ENCODE measurements around the gene NFE2L3.
"Not testable (repeated sequence)": the region's sequence is repeated elsewhere in the genome, so short reads cannot be mapped to it uniquely, and the experiment has no call there.

Gene NFE2L3

GRCh38 chr7:26151953-26152781 lies at the start of gene NFE2L3:
TSS of gene NFE2L3 (plus strand) at chr7:26152198. CDS start at chr7:26152499, 301 bp downstream.
- peak; percentile 50 to 68 for DNase-seq (ENCODE audit: low read depth in 2 of 2)

GRCh38 chr7:26103596-26103995 lies 48.4 kb upstream of the NFE2L3 start:
- DNase-seq (ENCODE audit: low read depth in 2 of 2), result no peak

- no peak for DNase-seq (ENCODE audit: low read depth in 2 of 2)
These were observed 46.8 kb upstream of the NFE2L3 start for GRCh38 chr7:26105236-26105635.

- no peak for DNase-seq (ENCODE audit: low read depth in 2 of 2)
These were observed 46.1 kb upstream of the NFE2L3 start for GRCh38 chr7:26105931-26106330.

GRCh38 chr7:26112203-26112740 lies 39.7 kb upstream of the NFE2L3 start:
- no peak for DNase-seq (ENCODE audit: low read depth in 2 of 2)

- DNase-seq (ENCODE audit: low read depth in 2 of 2), result no peak
These were observed 36.3 kb upstream of the NFE2L3 start for GRCh38 chr7:26115650-26116049.

- DNase-seq (ENCODE audit: low read depth in 2 of 2), result no peak
These were observed 34.7 kb upstream of the NFE2L3 start for GRCh38 chr7:26117142-26117807.

- DNase-seq (ENCODE audit: low read depth in 2 of 2), result no peak
These were observed 34.0 kb upstream of the NFE2L3 start for GRCh38 chr7:26117970-26118369.

GRCh38 chr7:26122745-26123144 lies 29.3 kb upstream of the NFE2L3 start:
- DNase-seq (ENCODE audit: low read depth in 2 of 2), result no peak

- not testable (repeated sequence) for DNase-seq (ENCODE audit: low read depth in 2 of 2)
These were observed 27.2 kb upstream of the NFE2L3 start for GRCh38 chr7:26124775-26125174.

- no peak for DNase-seq (ENCODE audit: low read depth in 2 of 2)
These were observed 24.6 kb upstream of the NFE2L3 start for GRCh38 chr7:26127411-26127810.

GRCh38 chr7:26131056-26131589 lies 20.9 kb upstream of the NFE2L3 start:
- no peak for DNase-seq (ENCODE audit: low read depth in 2 of 2)

- no peak for DNase-seq (ENCODE audit: low read depth in 2 of 2)
These were observed 16.9 kb upstream of the NFE2L3 start for GRCh38 chr7:26135076-26135475.

GRCh38 chr7:26135551-26135950 lies 16.4 kb upstream of the NFE2L3 start:
- no peak for DNase-seq (ENCODE audit: low read depth in 2 of 2)

- DNase-seq (ENCODE audit: low read depth in 2 of 2), result no peak
These were observed 15.2 kb upstream of the NFE2L3 start for GRCh38 chr7:26136831-26137230.

GRCh38 chr7:26140380-26140779 lies 11.6 kb upstream of the NFE2L3 start:
- no peak for DNase-seq (ENCODE audit: low read depth in 2 of 2)

- DNase-seq (ENCODE audit: low read depth in 2 of 2), result no peak
These were observed 10.9 kb upstream of the NFE2L3 start for GRCh38 chr7:26141077-26141476.

- DNase-seq (ENCODE audit: low read depth in 2 of 2), result no peak
These were observed 8.5 kb upstream of the NFE2L3 start for GRCh38 chr7:26143298-26144048.

GRCh38 chr7:26144184-26145080 lies 7.6 kb upstream of the NFE2L3 start:
- DNase-seq (ENCODE audit: low read depth in 2 of 2), result no peak

- no peak for DNase-seq (ENCODE audit: low read depth in 2 of 2)
These were observed 6.8 kb upstream of the NFE2L3 start for GRCh38 chr7:26145238-26145637.

- no peak for DNase-seq (ENCODE audit: low read depth in 2 of 2)
These were observed 5.0 kb upstream of the NFE2L3 start for GRCh38 chr7:26147030-26147429.

Data from stimulated activated CD8-positive, alpha-beta memory T cell treated with anti-CD3 and anti-CD28 coated beads, Interleukin-2, amount 100 ng/mL, for 1 hour (primary cell).